ENCODE measurements around the gene PLEKHO1.

PLEKHO1 gene

DNA sequence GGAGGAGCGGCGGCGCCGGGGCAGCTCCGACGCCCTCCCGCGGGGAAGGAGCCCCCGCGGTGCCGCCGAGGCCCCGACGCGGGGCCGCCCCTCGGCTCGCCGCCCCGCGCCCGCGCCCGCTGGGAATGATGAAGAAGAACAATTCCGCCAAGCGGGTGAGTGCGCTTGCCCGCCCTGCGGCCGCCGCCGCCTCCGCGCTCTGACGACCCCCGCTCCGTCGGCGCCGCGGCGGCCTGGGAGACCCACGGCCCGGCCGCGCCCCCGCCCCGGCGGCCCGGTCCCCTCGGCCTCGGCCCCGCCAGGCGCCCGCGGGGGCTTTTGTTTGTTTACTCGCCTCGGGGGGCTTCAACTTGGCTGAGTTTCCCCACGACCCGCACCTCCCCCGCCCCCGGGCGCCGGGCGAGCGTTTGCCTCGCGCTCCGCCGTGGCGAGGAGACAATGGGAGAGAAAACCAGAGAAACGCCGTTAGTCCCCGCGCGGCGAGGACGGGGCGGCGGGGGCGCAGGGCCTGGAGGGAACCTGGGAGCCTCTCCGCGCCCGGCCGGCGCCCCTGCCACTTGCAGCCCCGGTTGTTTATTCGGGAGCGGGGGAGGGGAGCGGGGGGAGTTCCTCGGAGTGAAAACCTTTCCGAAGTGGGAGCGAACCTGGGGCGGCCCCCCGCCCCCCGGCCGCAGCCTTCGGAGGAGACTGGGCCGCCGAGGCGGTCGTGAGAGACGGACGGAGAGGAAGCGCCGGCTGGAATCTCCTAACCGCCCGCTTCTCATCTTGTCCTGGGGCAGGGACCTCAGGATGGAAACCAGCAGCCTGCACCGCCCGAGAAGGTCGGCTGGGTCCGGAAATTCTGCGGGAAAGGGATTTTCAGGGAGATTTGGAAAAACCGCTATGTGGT is 661 bp downstream of the PLEKHO1 start:
- Histone ChIP-seq H3K27ac (ENCODE audit: low read length) (peak overlapping the region; percentile 97), H3K4me1 (ENCODE audit: control insufficient read depth in 1 of 2, insufficient read depth in 2 of 2, low read length in 2 of 2) (peaks cover 12 to 21% of the 10 kb centered on the region in 2 donors), H3K4me3 (ENCODE audit: low read depth in 1 of 2, low read length in 2 of 2) (peak overlapping the region; percentile 79 to 89), H3K36me3 (ENCODE audit: control insufficient read depth in 1 of 2, insufficient read depth in 2 of 2, low read length in 2 of 2) (peaks cover 6 to 17% of the 10 kb centered on the region in 2 donors), H3K9me3 (ENCODE audit: control insufficient read depth in 1 of 2, low read length in 2 of 2) (no peaks in the 10 kb centered on the region), H3K27me3 (ENCODE audit: low read depth, low read length) (no peaks in the 10 kb centered on the region)

DNA sequence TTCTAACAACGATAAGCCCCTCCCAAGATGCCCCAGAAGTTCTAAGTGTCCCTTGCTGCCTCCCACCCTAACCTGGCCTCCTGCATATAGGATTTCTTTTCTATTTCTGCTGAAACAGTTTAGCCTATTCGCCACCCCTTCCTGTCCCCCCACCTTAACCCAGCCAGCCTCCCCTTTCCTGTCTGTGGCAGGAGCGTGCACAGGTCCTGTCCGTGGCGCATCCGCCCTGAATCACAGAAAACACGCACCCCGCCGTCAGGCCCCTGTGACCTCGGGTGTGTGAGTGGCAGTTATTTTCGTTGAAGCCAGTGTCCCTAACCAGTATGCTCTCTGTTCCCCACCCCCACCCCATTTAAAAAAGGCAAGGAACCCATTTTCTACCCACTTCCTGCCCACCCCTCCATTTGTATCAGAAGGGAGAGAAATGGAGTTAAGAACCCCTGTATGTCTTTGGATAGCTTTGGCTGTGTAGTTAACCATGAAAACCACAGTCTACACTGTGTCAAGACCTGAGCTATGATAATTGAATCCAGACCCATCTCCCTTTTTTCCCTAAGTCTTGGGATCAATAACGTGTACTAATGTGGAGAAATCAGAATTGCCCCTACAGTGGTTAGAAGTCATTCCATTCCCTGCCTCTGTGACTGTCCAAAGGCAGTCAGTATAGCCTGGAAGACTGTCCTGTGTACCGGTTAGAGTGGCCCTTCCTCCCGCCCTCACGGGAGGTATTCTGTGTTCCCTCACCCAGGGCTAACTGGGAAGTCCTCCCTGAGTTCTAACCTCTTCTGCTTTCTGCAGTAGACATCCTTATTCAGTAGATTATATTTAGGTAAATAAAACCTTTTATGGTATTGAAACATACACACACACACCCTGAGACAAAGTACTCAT is 1.8 kb downstream of the PLEKHO1 start:
- Histone ChIP-seq H3K27me3 (ENCODE audit: low read depth, low read length) (no peaks in the 10 kb centered on the region), H3K27ac (ENCODE audit: low read length) (peak overlapping the region; percentile 97), H3K4me1 (ENCODE audit: control insufficient read depth in 1 of 2, insufficient read depth in 2 of 2, low read length in 2 of 2) (peaks cover 12 to 32% of the 10 kb centered on the region in 2 donors), H3K36me3 (ENCODE audit: control insufficient read depth in 1 of 2, insufficient read depth in 2 of 2, low read length in 2 of 2) (peaks cover 7 to 28% of the 10 kb centered on the region in 2 donors), H3K4me3 (ENCODE audit: low read depth in 1 of 2, low read length in 2 of 2) (peak overlapping the region; percentile 79 to 89), H3K9me3 (ENCODE audit: control insufficient read depth in 1 of 2, low read length in 2 of 2) (no peaks in the 10 kb centered on the region)

GRCh38 chr1:150152182-150152536 is 2.4 kb downstream of the PLEKHO1 start:
- Histone ChIP-seq H3K4me1 (ENCODE audit: control insufficient read depth in 1 of 2, insufficient read depth in 2 of 2, low read length in 2 of 2) (peaks cover 12 to 33% of the 10 kb centered on the region in 2 donors), H3K27ac (ENCODE audit: low read length) (peak overlapping the region; percentile 97), H3K36me3 (ENCODE audit: control insufficient read depth in 1 of 2, insufficient read depth in 2 of 2, low read length in 2 of 2) (peaks cover 13 to 34% of the 10 kb centered on the region in 2 donors), H3K4me3 (ENCODE audit: low read depth in 1 of 2, low read length in 2 of 2) (peak overlapping the region; percentile 79 to 89), H3K27me3 (ENCODE audit: low read depth, low read length) (no peaks in the 10 kb centered on the region), H3K9me3 (ENCODE audit: control insufficient read depth in 1 of 2, low read length in 2 of 2) (no peaks in the 10 kb centered on the region)

- H3K9me3 ChIP-seq (ENCODE audit: control insufficient read depth in 1 of 2, low read length in 2 of 2) = no peaks in the 10 kb centered on the region
- peak overlapping the region; percentile 84 for H3K27ac ChIP-seq (ENCODE audit: low read length)
- peak overlapping the region in 1 of 2 donors; percentile 79 for H3K4me3 ChIP-seq (ENCODE audit: low read depth in 1 of 2, low read length in 2 of 2)
- H3K4me1 ChIP-seq (ENCODE audit: control insufficient read depth in 1 of 2, insufficient read depth in 2 of 2, low read length in 2 of 2) = peaks cover 12 to 37% of the 10 kb centered on the region in 2 donors
- H3K36me3 ChIP-seq (ENCODE audit: control insufficient read depth in 1 of 2, insufficient read depth in 2 of 2, low read length in 2 of 2) = peaks cover 21 to 42% of the 10 kb centered on the region in 2 donors
- no peaks in the 10 kb centered on the region for H3K27me3 ChIP-seq (ENCODE audit: low read depth, low read length)
These were observed 3.2 kb downstream of the PLEKHO1 start for GRCh38 chr1:150152772-150153456.

- Histone ChIP-seq H3K27me3 (ENCODE audit: low read depth, low read length) (no peaks in the 10 kb centered on the region), H3K4me1 (ENCODE audit: control insufficient read depth in 1 of 2, insufficient read depth in 2 of 2, low read length in 2 of 2) (peaks cover 12 to 42% of the 10 kb centered on the region in 2 donors), H3K9me3 (ENCODE audit: control insufficient read depth in 1 of 2, low read length in 2 of 2) (no peaks in the 10 kb centered on the region), H3K27ac (ENCODE audit: low read length) (peak overlapping the region; percentile 84), H3K36me3 (ENCODE audit: control insufficient read depth in 1 of 2, insufficient read depth in 2 of 2, low read length in 2 of 2) (peaks cover 23 to 45% of the 10 kb centered on the region in 2 donors), H3K4me3 (ENCODE audit: low read depth in 1 of 2, low read length in 2 of 2) (peak overlapping the region; percentile 10 to 79)
These were observed 4.4 kb downstream of the PLEKHO1 start for GRCh38 chr1:150154143-150154542.

DNA sequence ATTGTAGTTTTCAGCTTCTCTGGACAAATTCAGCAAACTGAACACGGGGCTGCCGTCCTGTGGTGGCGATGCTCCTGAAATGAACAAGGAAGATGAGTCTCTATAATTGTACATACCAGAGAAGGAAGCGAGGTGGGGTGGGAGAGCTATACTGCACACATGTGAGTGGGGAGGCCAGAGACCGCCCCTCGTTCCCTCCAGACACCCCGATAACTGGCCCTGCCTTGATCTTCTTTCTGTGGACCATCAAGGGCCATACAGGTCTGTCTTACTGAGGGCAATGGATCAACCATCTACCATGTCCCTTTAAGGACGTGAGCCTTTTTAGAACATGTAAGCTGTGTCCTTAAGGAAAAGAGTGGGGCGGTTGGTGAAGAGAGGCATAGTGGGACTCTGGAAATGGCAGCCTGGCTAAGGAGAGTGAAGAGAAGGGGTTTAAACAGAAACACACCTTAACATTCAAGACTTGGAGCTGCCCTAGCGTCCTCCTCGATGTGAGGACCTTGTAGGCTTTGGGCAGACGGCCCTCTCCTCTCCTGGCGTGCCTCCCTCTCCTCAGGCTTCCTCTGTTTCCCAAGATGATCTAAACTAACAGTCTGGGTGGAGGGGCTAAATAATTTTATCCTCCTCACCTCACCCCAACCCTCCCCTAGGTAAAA is 5.8 kb downstream of the PLEKHO1 start:
- H3K36me3 ChIP-seq (ENCODE audit: control insufficient read depth in 1 of 2, insufficient read depth in 2 of 2, low read length in 2 of 2) = peaks cover 23 to 48% of the 10 kb centered on the region in 2 donors
- no peaks in the 10 kb centered on the region for H3K9me3 ChIP-seq (ENCODE audit: control insufficient read depth in 1 of 2, low read length in 2 of 2)
- H3K4me1 ChIP-seq (ENCODE audit: control insufficient read depth in 1 of 2, insufficient read depth in 2 of 2, low read length in 2 of 2) = peaks cover 12 to 52% of the 10 kb centered on the region in 2 donors
- peak overlapping the region in 1 of 2 donors; percentile 33 for H3K4me3 ChIP-seq (ENCODE audit: low read depth in 1 of 2, low read length in 2 of 2)
- H3K27me3 ChIP-seq (ENCODE audit: low read depth, low read length) = no peaks in the 10 kb centered on the region
- peak overlapping the region; percentile 84 for H3K27ac ChIP-seq (ENCODE audit: low read length)

DNA sequence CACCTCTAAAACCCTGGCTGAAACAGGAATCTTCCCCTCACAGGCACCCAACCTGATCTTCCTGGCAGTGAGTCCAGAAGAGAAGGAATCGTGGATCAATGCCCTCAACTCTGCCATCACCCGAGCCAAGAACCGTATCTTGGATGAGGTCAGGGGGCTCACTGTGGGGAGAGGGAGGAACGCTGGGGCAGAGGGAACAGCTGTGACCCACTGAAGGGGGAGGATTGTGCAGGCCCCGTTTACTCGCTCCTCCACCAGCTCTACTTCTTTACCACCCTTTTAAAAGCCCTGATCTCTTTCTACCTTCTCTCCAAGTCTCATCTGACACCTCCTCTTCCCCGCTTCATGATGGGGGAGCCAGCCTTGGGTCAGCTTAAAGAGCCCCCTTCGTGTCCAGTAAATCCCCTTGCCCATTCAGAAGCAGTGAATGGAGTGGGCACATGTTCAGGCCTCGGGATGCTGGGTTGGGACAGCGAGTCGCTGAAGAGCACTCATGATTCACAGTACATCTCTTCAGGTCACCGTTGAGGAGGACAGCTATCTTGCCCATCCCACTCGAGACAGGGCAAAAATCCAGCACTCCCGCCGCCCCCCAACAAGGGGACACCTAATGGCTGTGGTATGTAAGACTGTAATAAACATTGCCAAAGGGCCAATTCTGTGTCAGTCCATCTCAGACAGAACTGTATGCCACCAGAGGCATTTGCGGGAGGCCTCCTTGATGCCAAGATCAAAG is 7.3 kb downstream of the PLEKHO1 start:
- Histone ChIP-seq H3K27me3 (ENCODE audit: low read depth, low read length) (no peaks in the 10 kb centered on the region), H3K4me3 (ENCODE audit: low read depth in 1 of 2, low read length in 2 of 2) (no peak overlapping the region), H3K36me3 (ENCODE audit: control insufficient read depth in 1 of 2, insufficient read depth in 2 of 2, low read length in 2 of 2) (peaks cover 23 to 48% of the 10 kb centered on the region in 2 donors), H3K4me1 (ENCODE audit: control insufficient read depth in 1 of 2, insufficient read depth in 2 of 2, low read length in 2 of 2) (peaks cover 18 to 64% of the 10 kb centered on the region in 2 donors), H3K9me3 (ENCODE audit: control insufficient read depth in 1 of 2, low read length in 2 of 2) (no peaks in the 10 kb centered on the region), H3K27ac (ENCODE audit: low read length) (peak overlapping the region; percentile 84)

- Histone ChIP-seq H3K4me1 (ENCODE audit: control insufficient read depth in 1 of 2, insufficient read depth in 2 of 2, low read length in 2 of 2) (peaks cover 15 to 75% of the 10 kb centered on the region in 2 donors), H3K27me3 (ENCODE audit: low read depth, low read length) (no peaks in the 10 kb centered on the region), H3K27ac (ENCODE audit: low read length) (peak overlapping the region; percentile 70), H3K9me3 (ENCODE audit: control insufficient read depth in 1 of 2, low read length in 2 of 2) (no peaks in the 10 kb centered on the region), H3K36me3 (ENCODE audit: control insufficient read depth in 1 of 2, insufficient read depth in 2 of 2, low read length in 2 of 2) (peaks cover 23 to 37% of the 10 kb centered on the region in 2 donors), H3K4me3 (ENCODE audit: low read depth in 1 of 2, low read length in 2 of 2) (no peak overlapping the region)
These were observed 9.8 kb downstream of the PLEKHO1 start for GRCh38 chr1:150159550-150159949.

DNA sequence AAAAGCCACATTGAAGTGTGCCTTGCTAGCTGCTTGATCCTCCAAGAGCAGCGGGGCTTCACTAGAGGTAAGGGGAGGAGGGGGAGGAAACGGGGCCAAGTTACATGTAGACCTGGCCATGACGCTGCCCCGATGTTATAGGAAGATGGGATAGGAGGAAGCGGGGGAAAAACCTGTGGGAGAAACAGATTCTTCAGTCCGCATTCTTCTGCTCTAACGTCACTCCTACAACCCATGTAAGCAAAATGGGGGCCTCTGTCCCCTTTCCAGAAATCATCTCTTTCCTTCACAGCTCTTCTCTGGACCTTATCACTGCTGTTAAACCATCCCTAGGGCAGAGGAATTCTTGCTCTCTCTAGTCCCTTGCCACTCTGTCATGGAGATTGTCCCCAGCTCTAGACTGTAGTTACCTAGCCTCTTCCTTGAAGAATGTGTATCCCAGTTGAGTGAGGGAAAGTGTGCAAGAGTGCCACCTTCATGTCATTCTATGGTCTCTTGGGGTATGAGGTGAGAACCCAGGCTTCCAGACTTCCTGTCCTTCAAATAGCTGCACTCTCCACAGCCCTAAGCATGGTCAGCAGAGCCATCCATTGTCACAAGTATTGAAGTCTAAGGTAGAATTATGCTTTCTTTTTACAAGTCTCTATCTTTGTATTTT is 11.4 kb downstream of the PLEKHO1 start:
- H3K9me3 ChIP-seq (ENCODE audit: control insufficient read depth in 1 of 2, low read length in 2 of 2) = no peaks in the 10 kb centered on the region
- peak overlapping the region; percentile 98 for H3K27ac ChIP-seq (ENCODE audit: low read length)
- H3K4me3 ChIP-seq (ENCODE audit: low read depth in 1 of 2, low read length in 2 of 2) = peak overlapping the region in 1 of 2 donors; percentile 16
- H3K27me3 ChIP-seq (ENCODE audit: low read depth, low read length) = no peaks in the 10 kb centered on the region
- H3K4me1 ChIP-seq (ENCODE audit: control insufficient read depth in 1 of 2, insufficient read depth in 2 of 2, low read length in 2 of 2) = peaks cover 15 to 75% of the 10 kb centered on the region in 2 donors
- H3K36me3 ChIP-seq (ENCODE audit: control insufficient read depth in 1 of 2, insufficient read depth in 2 of 2, low read length in 2 of 2) = peaks cover 17 to 25% of the 10 kb centered on the region in 2 donors

Data from muscle layer of duodenum (tissue), 2 donors.